ENCODE measurements around the gene HAUS7. TPM values are rescaled to one million over a fixed set of nuclear protein-coding genes. Genes with fewer than 3 reads are reported as not detected.

HAUS7 gene
- total RNA-seq, 4 donors from 2014 or later: 7.0 to 34.8 (median 12.4) TPM

DNA sequence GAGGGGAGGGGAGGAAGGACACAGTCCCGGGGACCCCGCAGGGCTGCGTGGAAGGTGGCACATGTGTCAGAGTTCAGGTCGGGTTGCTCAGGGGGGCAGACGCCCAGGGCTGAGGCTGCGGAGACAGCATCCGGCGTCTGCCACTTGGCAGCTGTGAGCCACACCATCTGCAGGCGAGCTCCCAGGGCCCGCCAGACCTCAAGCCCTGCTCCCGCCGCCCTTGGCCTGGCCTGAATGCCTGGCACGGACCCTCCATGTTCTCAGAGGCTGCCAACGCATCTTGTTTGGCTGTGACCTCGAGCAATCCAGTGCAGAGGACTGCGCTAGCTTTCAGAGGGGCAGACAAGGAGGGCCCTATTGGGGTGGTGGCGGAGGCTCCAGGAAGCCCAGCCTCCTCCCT, 29.5 kb upstream of the HAUS7 start:
- in situ Hi-C loops (cut with MboI; ENCODE audit: low pct_ligation_motif_present in 1 of 4, low pct_unique_long_range_greater_than_20kb in 1 of 4, low sequenced_read_pairs in 3 of 4): loop anchor here in 1 of 4 donors (25.0 kb wide), 1 partner anchor 538 kb away; no protein-coding TSS in a partner anchor

GRCh38 chrX:153499341-153499740, 29.0 kb upstream of the HAUS7 start:
- Histone ChIP-seq H3K4me1 (no peaks in the 10 kb centered on the region), H3K9me3 (no peaks in the 10 kb centered on the region), H3K4me3 (no peak overlapping the region), H3K36me3 (no peaks in the 10 kb centered on the region), H3K27ac (no peak overlapping the region), H3K27me3 (peaks cover 7% of the 10 kb centered on the region)
- intact Hi-C loops (cut with DNase I; ENCODE audit: low total_unique reads) (no loop called here), in situ Hi-C loops (cut with MboI; ENCODE audit: low pct_ligation_motif_present in 1 of 4, low pct_unique_long_range_greater_than_20kb in 1 of 4, low sequenced_read_pairs in 3 of 4) (no loop called here)
- no peak for DNase-seq
- TF ChIP-seq EP300 (IDR thresholded peaks at IDR 0.05; ENCODE audit: low read depth) (no peak), CTCF (IDR thresholded peaks at IDR 0.05) (no peak), POLR2AphosphoS5 (IDR thresholded peaks at IDR 0.05) (no peak), POLR2A (IDR thresholded peaks at IDR 0.05) (no peak)
- 62% methylated on average over 15 of the region's 15 CpGs; no CpG with 5 or more reads in 1 of the 2 donors for WGBS, 2 donors (ENCODE audit: low coverage in 1 of 2)

More for the DNA sequence above, 29.5 kb upstream of the HAUS7 start:
- H3K27me3 ChIP-seq: peaks cover 7% of the 10 kb centered on the region
- no peak overlapping the region for H3K4me3 ChIP-seq
- no peak for DNase-seq
- WGBS, 2 donors (ENCODE audit: low coverage in 1 of 2): 78% methylated on average over 13 of the region's 17 CpGs; no CpG with 5 or more reads in 1 of the 2 donors
- intact Hi-C loops (cut with DNase I; ENCODE audit: low total_unique reads): loop anchor here (10.0 kb wide), 1 partner anchor 465 kb away; no protein-coding TSS in a partner anchor
- H3K9me3 ChIP-seq: no peaks in the 10 kb centered on the region
- H3K27ac ChIP-seq: no peak overlapping the region
- TF ChIP-seq POLR2A (IDR thresholded peaks at IDR 0.05) (no peak), POLR2AphosphoS5 (IDR thresholded peaks at IDR 0.05) (no peak), EP300 (IDR thresholded peaks at IDR 0.05; ENCODE audit: low read depth) (no peak), CTCF (IDR thresholded peaks at IDR 0.05) (no peak)
- no peaks in the 10 kb centered on the region for H3K36me3 ChIP-seq
- no peaks in the 10 kb centered on the region for H3K4me1 ChIP-seq

DNA sequence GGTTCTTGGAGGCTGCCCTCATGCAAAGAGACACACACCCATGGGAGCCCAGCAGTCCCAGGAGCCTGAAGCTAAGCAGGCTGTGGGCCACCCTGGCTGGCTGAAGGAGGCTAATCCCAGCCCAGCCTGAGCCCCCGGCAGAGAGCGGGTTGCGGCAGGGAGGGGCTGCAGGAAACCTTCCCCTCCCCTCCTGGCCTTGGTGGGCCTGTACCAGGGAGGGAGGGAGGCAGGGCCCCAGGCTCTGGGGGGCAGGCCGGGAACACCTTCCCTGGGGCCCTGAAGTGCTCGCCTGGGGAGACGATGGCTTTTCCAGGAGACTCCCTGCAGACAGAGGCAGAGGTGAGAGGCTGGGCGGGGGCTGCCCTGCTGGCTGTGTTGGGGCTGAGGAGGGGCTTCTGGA, 28.1 kb upstream of the HAUS7 start:
- no peak overlapping the region for H3K27ac ChIP-seq
- peaks cover 7% of the 10 kb centered on the region for H3K27me3 ChIP-seq
- in situ Hi-C loops (cut with MboI; ENCODE audit: low pct_ligation_motif_present in 1 of 4, low pct_unique_long_range_greater_than_20kb in 1 of 4, low sequenced_read_pairs in 3 of 4) (no loop called here), intact Hi-C loops (cut with DNase I; ENCODE audit: low total_unique reads) (no loop called here)
- WGBS, 2 donors (ENCODE audit: low coverage in 1 of 2): 89% methylated on average over 3 of the region's 7 CpGs; no CpG with 5 or more reads in 1 of the 2 donors
- no peak for TF ChIP-seq CTCF (IDR thresholded peaks at IDR 0.05)
- no peak for TF ChIP-seq POLR2A (IDR thresholded peaks at IDR 0.05)
- no peak for TF ChIP-seq POLR2AphosphoS5 (IDR thresholded peaks at IDR 0.05)
- no peak for TF ChIP-seq EP300 (IDR thresholded peaks at IDR 0.05; ENCODE audit: low read depth)
- H3K9me3 ChIP-seq: no peaks in the 10 kb centered on the region
- no peaks in the 10 kb centered on the region for H3K4me1 ChIP-seq
- no peak overlapping the region for H3K4me3 ChIP-seq
- H3K36me3 ChIP-seq: no peaks in the 10 kb centered on the region
- DNase-seq: no peak

GRCh38 chrX:153496590-153496959, 26.2 kb upstream of the HAUS7 start:
- Histone ChIP-seq H3K27me3 (peaks cover 7% of the 10 kb centered on the region), H3K4me1 (no peaks in the 10 kb centered on the region), H3K36me3 (no peaks in the 10 kb centered on the region), H3K4me3 (no peak overlapping the region), H3K27ac (no peak overlapping the region), H3K9me3 (no peaks in the 10 kb centered on the region)
- in situ Hi-C loops (cut with MboI; ENCODE audit: low pct_ligation_motif_present in 1 of 4, low pct_unique_long_range_greater_than_20kb in 1 of 4, low sequenced_read_pairs in 3 of 4) (no loop called here), intact Hi-C loops (cut with DNase I; ENCODE audit: low total_unique reads) (no loop called here)
- DNase-seq: no peak
- TF ChIP-seq EP300 (IDR thresholded peaks at IDR 0.05; ENCODE audit: low read depth): no peak
- no peak for TF ChIP-seq CTCF (IDR thresholded peaks at IDR 0.05)
- no peak for TF ChIP-seq POLR2AphosphoS5 (IDR thresholded peaks at IDR 0.05)
- TF ChIP-seq POLR2A (IDR thresholded peaks at IDR 0.05): no peak
- WGBS, 2 donors (ENCODE audit: low coverage in 1 of 2): 66% methylated on average over 8 of the region's 8 CpGs; no CpG with 5 or more reads in 1 of the 2 donors

Measured in transverse colon (tissue), 4 donors.